PC-9 (cell line): ENCODE data around the gene ZMYM2.

Experiments
- EZH2 ChIP-seq: fragments of 200-600 bp; sonication (generic); IDR thresholded peaks from 2 replicates; pipeline ENCODE4 v1.8.0; 2017; ENCODE audit warnings: antibody characterized with exemption, low read depth
- TF ChIP-seq, protein P1 (sequence below): fragments of 200-600 bp; sonication (generic); conservative IDR thresholded peaks from 2 replicates; pipeline ENCODE4 v1.6.1; 2017; ENCODE audit warnings: mixed run types, antibody characterized with exemption, mild to moderate bottlenecking, moderate library complexity

DNA sequence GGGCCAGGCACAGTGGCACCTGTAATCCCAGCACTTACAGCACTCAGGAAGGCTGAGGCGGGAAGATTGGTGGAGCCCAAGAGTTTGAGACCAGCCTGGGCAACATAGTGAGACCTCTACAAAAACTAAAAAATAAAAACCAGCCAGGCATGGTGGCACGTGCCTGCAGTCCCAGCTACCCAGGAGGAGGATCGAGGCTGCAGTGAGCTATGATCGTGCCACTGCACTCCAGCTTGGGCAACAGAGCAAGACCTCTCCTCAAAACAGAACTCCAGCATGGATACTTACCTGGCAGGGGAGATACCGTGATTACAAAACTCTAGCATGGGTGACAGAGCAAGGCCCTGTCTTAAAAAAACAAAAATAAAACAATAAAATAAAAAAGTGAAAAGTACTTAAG lies 107.0 kb downstream of the ZMYM2 start:
- TF ChIP-seq, protein P1, sequence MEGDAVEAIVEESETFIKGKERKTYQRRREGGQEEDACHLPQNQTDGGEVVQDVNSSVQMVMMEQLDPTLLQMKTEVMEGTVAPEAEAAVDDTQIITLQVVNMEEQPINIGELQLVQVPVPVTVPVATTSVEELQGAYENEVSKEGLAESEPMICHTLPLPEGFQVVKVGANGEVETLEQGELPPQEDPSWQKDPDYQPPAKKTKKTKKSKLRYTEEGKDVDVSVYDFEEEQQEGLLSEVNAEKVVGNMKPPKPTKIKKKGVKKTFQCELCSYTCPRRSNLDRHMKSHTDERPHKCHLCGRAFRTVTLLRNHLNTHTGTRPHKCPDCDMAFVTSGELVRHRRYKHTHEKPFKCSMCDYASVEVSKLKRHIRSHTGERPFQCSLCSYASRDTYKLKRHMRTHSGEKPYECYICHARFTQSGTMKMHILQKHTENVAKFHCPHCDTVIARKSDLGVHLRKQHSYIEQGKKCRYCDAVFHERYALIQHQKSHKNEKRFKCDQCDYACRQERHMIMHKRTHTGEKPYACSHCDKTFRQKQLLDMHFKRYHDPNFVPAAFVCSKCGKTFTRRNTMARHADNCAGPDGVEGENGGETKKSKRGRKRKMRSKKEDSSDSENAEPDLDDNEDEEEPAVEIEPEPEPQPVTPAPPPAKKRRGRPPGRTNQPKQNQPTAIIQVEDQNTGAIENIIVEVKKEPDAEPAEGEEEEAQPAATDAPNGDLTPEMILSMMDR = no peak
- no peak for TF ChIP-seq EZH2
